CD4-positive, alpha-beta T cell (primary cell): ENCODE measurements around the gene MOBP. TPM values are rescaled to one million over a fixed set of nuclear protein-coding genes. Genes with fewer than 3 reads are reported as not detected.

ENCODE experiments used
- ATAC-seq: fragments of 200-7000 bp; cut with Tn5 transposase; one replicate; pipeline ENCODE4 v1.10.0; 2022; ENCODE audit warnings: mild to moderate bottlenecking; ENCODE audit not compliant: poor library complexity
- CTCF ChIA-PET: fragments of 350-600 bp; sonication (Branson Sonifier 250); formaldehyde crosslinking; loops from one replicate; lab custom pipeline; 2021; ENCODE audit warnings: antibody characterized with exemption, inconsistent platforms; lab: Charles Lee
- POLR2A ChIA-PET: fragments of 350-600 bp; sonication (Branson Sonifier 250); formaldehyde crosslinking; loops from one replicate; lab custom pipeline; 2021; ENCODE audit warnings: antibody characterized with exemption, inconsistent platforms; lab: Charles Lee
- DNase-seq, 14 experiments: peaks; one replicate each; pipeline ENCODE4 v3.0.0-alpha.2; 2013 to 2020; ENCODE audit warnings: mixed read lengths in 2 of 14
- H3K27ac ChIP-seq, 2 donors: one replicate each; pipeline versions ENCODE4 v1.5.1 to v1.7.0; 2013; ENCODE audit warnings: low read length in 2 of 2, low read depth in 1 of 2, mild to moderate bottlenecking in 1 of 2
- H3K27me3 ChIP-seq, 2 experiments: 1 replicate in 1 of 2; 2 replicates in 1 of 2; pipeline versions ENCODE4 v1.6.1 to v1.7.0; 2013; ENCODE audit warnings: low read length in 2 of 2, control low read depth in 1 of 2, mild to moderate bottlenecking in 1 of 2, moderate library complexity in 1 of 2; ENCODE audit not compliant: insufficient read depth in 2 of 2, control insufficient read depth in 1 of 2
- H3K36me3 ChIP-seq: one replicate; pipeline ENCODE4 v1.6.1; 2013; ENCODE audit warnings: low read length, control low read depth; ENCODE audit not compliant: insufficient read depth
- H3K4me1 ChIP-seq: one replicate; pipeline ENCODE4 v1.6.1; 2013; ENCODE audit warnings: low read length, control low read depth; ENCODE audit not compliant: insufficient read depth
- H3K4me3 ChIP-seq: one replicate; pipeline ENCODE4 v1.5.1; 2013; ENCODE audit warnings: mild to moderate bottlenecking, low read length, moderate library complexity
- H3K9me3 ChIP-seq, 2 experiments: 1 replicate in 1 of 2; 2 replicates in 1 of 2; pipeline versions ENCODE4 v1.6.1 to v1.7.0; 2013; ENCODE audit warnings: low read length in 2 of 2, mild to moderate bottlenecking in 2 of 2, control low read depth in 1 of 2, moderate library complexity in 1 of 2; ENCODE audit not compliant: control insufficient read depth in 1 of 2, insufficient read depth in 1 of 2
- H3K27ac Mint-ChIP-seq: one replicate; pipeline ENCODE4 v1.8.0; 2020; ENCODE audit warnings: mixed read lengths
- H3K27me3 Mint-ChIP-seq: one replicate; pipeline ENCODE4 v1.8.0; 2021; ENCODE audit warnings: mixed read lengths
- H3K36me3 Mint-ChIP-seq: one replicate; pipeline ENCODE4 v1.8.0; 2021; ENCODE audit warnings: low read depth, mixed read lengths
- H3K4me1 Mint-ChIP-seq: one replicate; pipeline ENCODE4 v1.8.0; 2021; ENCODE audit warnings: low read depth, mixed read lengths
- H3K4me3 Mint-ChIP-seq: one replicate; pipeline ENCODE4 v1.8.0; 2020; ENCODE audit warnings: mild to moderate bottlenecking, mixed read lengths
- H3K9me3 Mint-ChIP-seq: one replicate; pipeline ENCODE4 v1.8.0; 2020; ENCODE audit warnings: mixed read lengths
- intact Hi-C, 2 experiments: fragments of 100-400 bp; cut with DNase I in 1 of 2; cut with micrococcal nuclease in 1 of 2; formaldehyde crosslinking; loops; one replicate each; pipeline versions ENCODE4 v1.15.1 to v1.9.0; 2023 to 2025; cut with DNase I, micrococcal nuclease
- total RNA-seq, 174 experiments: library from RNA in 2 of 174; stranded (reverse) in 2 of 174; gene quantifications; one replicate each; pipeline ENCODE4 v1.2.3 and lab custom pipeline; 2021 to 2026
- TF ChIP-seq, protein P1 (sequence below): fragments of 200-600 bp; IDR thresholded peaks from one replicate; pipeline ENCODE4 v1.8.0; 2022; ENCODE audit warnings: antibody characterized with exemption, mild to moderate bottlenecking

Gene MOBP
- total RNA-seq, 2 experiments from 2014 or later = not detected

DNA sequence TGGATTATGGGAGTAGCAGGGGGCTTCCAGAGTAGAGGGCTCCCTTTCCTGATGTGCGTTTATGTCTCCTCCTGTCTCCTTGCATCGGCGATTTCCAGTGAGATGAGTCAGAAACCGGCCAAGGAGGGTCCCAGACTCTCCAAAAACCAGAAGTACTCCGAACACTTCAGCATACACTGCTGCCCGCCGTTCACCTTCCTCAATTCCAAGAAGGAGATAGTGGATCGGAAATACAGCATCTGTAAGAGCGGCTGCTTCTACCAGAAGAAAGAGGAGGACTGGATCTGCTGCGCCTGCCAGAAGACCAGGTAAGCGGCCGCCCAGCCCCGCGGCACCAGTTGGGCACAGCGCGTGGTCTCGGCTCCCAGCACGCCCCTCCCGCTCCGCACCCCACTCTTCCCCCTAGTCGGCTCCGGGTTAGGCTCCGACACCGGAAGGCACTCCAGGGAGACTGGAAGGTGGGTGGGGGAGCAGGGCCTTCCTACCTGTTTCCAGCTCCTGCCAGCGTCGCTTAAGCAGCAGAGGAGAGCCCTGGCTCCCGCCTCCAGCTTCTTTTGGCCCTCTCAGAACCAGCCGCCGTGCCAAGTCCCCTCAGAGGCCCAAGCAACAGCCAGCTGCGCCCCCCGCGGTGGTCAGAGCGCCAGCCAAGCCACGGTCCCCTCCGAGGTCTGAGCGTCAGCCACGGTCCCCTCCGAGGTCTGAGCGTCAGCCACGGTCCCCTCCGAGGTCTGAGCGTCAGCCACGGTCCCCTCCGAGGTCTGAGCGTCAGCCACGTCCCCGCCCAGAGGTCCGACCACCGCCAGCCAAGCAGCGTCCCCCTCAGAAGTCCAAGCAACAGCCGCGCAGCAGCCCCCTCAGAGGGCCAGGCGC, 34.7 kb downstream of the MOBP start:
- Mint-ChIP-seq H3K4me1 (no peaks in the 10 kb centered on the region), H3K27ac (no peak overlapping the region), H3K27me3 (peaks cover 41% of the 10 kb centered on the region), H3K36me3 (no peaks in the 10 kb centered on the region), H3K4me3 (no peak overlapping the region), H3K9me3 (no peaks in the 10 kb centered on the region)
- Histone ChIP-seq H3K27ac (no peak overlapping the region), H3K4me3 (no peak overlapping the region), H3K27me3 (peaks cover 19 to 52% of the 10 kb centered on the region in 2 experiments), H3K36me3 (no peaks in the 10 kb centered on the region), H3K9me3 (peaks cover 0 to 9% of the 10 kb centered on the region in 2 experiments), H3K4me1 (peaks cover 2% of the 10 kb centered on the region)
- ATAC-seq (no peak), DNase-seq (no peak)
- intact Hi-C loops = no loop called here
- TF ChIP-seq, protein P1, sequence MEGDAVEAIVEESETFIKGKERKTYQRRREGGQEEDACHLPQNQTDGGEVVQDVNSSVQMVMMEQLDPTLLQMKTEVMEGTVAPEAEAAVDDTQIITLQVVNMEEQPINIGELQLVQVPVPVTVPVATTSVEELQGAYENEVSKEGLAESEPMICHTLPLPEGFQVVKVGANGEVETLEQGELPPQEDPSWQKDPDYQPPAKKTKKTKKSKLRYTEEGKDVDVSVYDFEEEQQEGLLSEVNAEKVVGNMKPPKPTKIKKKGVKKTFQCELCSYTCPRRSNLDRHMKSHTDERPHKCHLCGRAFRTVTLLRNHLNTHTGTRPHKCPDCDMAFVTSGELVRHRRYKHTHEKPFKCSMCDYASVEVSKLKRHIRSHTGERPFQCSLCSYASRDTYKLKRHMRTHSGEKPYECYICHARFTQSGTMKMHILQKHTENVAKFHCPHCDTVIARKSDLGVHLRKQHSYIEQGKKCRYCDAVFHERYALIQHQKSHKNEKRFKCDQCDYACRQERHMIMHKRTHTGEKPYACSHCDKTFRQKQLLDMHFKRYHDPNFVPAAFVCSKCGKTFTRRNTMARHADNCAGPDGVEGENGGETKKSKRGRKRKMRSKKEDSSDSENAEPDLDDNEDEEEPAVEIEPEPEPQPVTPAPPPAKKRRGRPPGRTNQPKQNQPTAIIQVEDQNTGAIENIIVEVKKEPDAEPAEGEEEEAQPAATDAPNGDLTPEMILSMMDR = no peak
- CTCF ChIA-PET = no interaction called here
- POLR2A ChIA-PET = no interaction called here

DNA sequence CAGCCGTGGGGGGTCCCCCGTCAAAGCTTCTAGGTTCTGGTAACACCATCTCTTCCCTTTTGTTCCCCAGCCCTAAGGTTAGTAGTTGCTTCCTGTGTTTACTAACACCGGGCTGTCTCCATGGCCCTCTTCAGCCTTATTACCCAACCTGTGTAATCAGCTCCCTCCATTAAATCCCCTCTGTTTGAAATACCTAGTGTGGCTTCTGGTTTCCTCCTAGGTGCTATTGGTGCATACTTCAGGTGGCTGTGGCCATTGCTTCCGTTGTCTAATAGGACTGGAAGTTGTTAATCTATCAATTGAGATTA, 35.3 kb downstream of the MOBP start:
- Histone ChIP-seq H3K9me3 (peaks cover 0 to 9% of the 10 kb centered on the region in 2 experiments), H3K4me3 (no peak overlapping the region), H3K36me3 (no peaks in the 10 kb centered on the region), H3K27me3 (peaks cover 22 to 52% of the 10 kb centered on the region in 2 experiments), H3K27ac (no peak overlapping the region), H3K4me1 (peaks cover 2% of the 10 kb centered on the region)
- no peaks in the 10 kb centered on the region for H3K9me3 Mint-ChIP-seq
- POLR2A ChIA-PET = no interaction called here
- ATAC-seq (no peak), DNase-seq (no peak)
- no peaks in the 10 kb centered on the region for H3K36me3 Mint-ChIP-seq
- peaks cover 41% of the 10 kb centered on the region for H3K27me3 Mint-ChIP-seq
- TF ChIP-seq, protein P1 = no peak
- CTCF ChIA-PET = no interaction called here
- H3K27ac Mint-ChIP-seq = no peak overlapping the region
- no peak overlapping the region for H3K4me3 Mint-ChIP-seq
- no peaks in the 10 kb centered on the region for H3K4me1 Mint-ChIP-seq
- intact Hi-C loops = no loop called here

DNA sequence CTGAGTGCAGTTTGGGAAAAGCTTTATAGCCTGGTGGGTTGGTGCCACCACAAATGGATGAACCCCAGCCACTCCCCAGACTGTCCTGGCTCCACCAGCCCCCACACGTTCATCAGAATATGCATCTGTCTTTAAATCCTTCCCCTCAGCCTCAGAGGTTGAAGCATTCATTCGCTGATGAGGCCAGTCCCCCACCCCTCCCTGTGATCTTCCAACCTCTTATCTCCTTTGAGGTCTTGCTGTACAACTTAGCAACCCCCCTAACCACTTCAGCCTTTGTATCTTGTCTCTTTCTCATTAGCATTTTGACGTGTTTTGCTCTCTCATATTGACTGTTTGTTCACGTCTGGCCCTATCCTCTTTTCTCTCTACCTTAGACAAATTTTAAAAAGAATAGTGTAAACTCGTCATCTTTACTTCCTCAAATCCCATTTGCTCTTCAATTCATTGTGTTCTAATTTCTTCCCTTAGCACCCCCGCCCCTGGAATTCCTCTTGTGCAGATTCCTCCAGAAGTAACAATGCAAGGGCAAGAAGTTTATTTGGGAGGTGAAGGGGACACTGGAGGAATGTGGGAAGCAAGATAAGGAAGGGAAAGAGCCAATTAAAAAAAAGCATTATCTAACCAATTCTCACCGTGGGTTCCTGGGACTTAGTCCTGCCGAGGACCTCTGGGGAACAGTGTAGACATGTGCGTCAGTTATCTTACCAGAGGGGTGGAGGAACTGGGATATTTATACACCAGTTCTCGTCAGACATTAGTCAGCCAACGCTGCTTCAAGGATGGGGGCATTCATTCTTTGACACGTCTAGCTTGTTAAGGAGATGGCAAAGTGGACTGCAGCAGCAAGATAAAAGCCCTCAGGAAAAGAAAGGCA, 38.6 kb downstream of the MOBP start:
- peaks cover 21% of the 10 kb centered on the region for H3K27me3 Mint-ChIP-seq
- CTCF ChIA-PET = no interaction called here

More for the DNA sequence above, 38.6 kb downstream of the MOBP start:
- DNase-seq (no peak), ATAC-seq (no peak)
- H3K4me1 ChIP-seq = peaks cover 2% of the 10 kb centered on the region
- H3K27me3 ChIP-seq = peaks cover 14 to 26% of the 10 kb centered on the region in 2 experiments
- TF ChIP-seq, protein P1 = no peak
- POLR2A ChIA-PET = no interaction called here
- H3K36me3 ChIP-seq = no peaks in the 10 kb centered on the region
- no peak overlapping the region for H3K4me3 ChIP-seq
- H3K4me3 Mint-ChIP-seq = no peak overlapping the region
- intact Hi-C loops = no loop called here
- H3K36me3 Mint-ChIP-seq = no peaks in the 10 kb centered on the region
- H3K9me3 Mint-ChIP-seq = no peaks in the 10 kb centered on the region
- no peaks in the 10 kb centered on the region for H3K4me1 Mint-ChIP-seq
- no peak overlapping the region for H3K27ac ChIP-seq
- H3K9me3 ChIP-seq = peaks cover 0 to 9% of the 10 kb centered on the region in 2 experiments
- H3K27ac Mint-ChIP-seq = no peak overlapping the region
